SIG-M5 treated with dmso at 0.1 percent for 504 hours (cell line): Measurements from ENCODE around the gene CEP131.

Source experiments
- DNase-seq: peaks from one replicate; lab custom pipeline; 2025; ENCODE audit not compliant: unreplicated experiment; lab: John Stamatoyannopoulos, UW

The CEP131 gene

DNA sequence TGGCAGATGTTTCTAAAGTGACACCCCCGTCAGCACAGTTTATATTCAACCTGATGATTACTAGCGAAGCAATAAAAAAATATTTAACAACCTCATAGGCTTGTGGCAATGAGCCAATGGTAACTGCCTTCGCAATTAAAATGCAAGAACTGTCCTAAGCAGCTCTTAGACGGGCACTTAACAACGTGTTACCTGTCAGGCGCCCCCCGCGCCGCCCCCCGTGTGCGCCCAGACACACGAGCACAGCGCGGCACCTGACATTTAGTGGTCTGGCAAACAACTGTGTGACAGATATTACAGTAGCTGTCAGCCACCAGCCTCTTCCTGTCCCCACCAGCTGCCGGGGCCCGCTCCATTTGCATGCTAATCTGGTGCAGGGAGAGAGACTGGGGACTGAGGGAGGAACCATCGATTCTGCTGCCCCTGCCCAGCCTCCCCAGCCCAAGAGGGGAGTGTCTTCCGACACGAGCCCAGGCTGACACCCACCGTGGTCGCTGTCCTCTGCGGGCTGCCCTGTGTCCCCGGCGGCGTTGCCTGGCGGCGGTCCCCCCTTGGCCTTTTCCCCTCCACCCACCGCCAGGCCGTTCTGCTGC lies 29.0 kb upstream of the CEP131 start:
- no peak for DNase-seq

DNA sequence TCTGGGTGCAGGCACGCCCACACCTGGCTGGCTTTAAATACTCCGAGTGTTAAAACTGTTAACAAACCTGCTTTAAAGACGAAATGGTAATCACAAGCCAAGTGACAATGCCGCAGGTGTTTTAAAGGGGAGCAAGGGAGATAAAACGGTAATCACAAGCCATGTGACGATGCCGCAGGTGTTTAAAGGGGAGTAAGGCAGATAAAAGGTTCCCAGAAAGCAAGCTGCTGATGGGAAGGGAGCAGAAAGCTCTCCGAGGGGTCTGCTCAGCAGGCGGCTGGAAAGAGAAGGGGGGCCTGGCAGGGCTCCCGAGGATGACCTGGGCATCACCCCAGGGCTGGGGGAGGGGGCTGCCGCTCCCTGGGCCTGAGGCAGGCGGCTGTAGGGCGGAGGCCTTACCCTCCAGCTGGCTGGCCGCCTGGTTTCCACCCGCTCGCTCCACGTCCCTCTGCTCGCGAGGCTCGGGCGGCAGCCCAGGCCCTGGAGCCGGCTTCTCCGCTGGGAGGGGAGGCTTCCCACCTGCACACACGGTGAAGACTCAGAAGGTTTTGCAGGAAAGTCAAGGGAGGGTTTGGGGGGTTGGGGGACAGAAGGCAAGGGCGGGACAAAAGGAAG lies 28.4 kb upstream of the CEP131 start:
- DNase-seq: no peak

DNA sequence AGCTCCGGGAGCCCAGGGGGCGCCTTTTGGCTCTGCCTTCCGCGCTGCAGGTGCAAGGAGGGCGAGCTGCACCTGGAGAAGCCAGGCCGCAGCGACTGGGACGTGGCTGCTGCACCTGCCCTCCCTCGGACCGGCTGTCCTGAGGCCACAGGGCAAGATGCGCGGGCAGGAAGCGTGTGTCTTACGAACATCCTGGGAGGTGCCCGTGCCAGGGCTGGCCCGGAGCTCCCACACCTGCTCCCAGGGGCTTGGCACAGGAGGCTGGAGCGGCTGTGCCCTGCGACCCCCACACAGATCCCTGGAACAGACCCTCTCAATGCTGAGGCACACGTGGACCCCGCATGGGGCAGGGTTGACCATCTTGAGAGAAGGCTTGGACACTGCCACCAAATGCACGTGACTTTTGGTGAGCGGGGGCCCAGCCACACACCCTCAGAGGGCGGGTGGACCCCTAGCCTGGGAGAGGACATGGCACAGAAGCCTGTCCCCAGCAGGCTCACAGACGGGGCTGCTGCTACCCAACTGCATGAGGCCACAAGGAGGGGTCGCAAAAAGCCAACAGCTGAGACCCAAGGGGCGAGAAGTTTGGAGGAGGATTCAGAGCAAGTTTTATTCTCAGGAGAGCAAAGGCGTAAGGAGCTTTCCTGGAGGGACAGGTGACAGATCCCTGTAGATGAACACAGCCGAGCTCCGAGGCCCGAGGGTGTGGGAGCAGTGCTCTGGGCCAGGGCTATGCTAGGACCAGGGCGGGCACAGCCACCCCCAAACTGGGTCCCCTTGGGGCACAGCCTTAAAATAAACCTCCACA lies 27.7 kb upstream of the CEP131 start:
- DNase-seq: no peak

DNA sequence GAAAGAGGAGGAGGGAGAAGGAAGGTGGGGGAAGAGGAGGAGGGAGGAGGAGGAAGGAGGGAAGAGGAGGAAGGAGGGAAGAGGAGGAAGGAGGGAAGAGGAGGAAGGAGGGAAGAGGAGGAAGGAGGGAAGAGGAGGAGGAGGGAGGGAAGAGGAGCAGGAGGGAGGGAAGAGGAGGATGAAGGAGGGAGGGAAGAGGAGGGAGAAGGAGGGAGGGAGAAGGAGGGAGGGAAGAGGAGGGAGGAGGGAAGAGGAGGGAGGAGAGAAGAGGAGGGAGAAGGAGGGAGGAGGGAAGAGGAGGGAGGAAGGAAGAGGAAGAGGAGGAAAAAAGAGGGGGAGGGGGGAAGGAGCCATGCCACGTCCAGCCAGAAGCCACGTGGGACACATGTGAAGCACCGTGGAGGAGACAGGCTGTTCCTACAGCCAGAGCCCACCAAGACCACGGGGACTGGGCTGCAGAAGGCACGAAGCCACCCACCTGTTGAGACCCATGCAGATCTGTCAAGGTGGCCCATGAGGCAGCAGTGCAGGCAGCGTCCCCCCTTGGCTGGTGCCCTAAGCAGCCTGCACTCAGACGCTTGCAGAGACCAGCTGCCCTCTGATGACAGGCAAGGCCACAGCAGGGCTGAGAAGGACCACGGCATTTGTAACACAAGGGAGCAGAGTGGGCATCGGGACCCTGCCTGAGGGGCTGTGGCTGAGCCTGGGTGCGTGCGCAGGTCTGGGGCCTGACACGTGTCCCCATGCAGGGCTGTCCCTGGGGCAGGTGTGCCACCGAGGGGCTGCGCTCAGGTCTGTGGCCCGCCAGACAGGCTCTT lies 26.7 kb upstream of the CEP131 start:
- DNase-seq: no peak

DNA sequence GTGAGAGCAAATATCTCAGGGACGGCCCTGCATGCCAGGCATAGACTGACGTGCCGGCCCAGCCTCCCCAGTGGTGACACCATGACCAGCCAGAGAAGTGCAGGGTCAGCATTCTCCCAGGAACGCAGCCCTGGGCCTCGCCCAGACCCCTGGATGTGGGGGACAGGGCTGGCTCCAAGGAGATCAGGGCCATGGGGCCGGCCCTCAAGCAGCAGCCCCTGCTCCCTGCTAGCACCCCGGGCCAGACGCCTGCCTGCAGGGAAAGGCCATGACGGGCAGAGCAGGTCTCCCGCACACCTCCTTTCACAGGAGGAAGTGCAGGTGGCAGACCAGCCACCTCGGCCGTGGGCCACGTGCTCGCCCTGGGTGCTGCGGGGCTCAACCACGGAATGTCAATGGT lies 25.9 kb upstream of the CEP131 start:
- no peak for DNase-seq

DNA sequence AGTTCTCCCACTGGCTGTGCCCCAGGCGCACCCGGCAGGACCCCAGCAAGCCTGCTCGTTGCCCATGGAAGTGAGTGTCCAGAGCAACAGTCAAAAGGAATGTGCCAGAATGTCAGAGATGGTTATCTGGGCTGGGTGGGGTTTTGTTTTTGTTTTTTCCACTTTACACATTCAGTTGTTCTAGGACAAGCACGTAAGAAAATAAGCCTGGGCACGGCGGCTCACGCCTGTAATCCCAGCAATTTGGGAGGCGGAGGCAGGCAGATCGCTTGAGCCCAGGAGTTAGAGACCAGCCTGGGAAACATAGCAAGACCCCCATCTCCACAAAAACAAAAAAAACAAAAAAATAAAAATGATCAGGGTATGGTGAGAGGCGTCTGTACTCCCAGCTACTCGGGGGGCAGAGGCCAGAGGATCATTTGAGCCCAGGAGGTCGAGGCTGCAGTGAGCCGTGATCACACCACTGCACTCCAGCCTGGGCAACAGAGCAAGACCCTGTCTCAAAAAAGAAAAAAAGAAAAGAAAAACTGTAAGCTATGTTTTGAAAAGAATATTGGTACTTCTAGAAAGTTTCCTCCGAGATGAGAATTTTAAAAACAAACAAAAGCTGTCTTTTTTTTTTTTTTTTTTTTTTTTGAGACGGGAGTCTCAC lies 24.7 kb upstream of the CEP131 start:
- DNase-seq: no peak

DNA sequence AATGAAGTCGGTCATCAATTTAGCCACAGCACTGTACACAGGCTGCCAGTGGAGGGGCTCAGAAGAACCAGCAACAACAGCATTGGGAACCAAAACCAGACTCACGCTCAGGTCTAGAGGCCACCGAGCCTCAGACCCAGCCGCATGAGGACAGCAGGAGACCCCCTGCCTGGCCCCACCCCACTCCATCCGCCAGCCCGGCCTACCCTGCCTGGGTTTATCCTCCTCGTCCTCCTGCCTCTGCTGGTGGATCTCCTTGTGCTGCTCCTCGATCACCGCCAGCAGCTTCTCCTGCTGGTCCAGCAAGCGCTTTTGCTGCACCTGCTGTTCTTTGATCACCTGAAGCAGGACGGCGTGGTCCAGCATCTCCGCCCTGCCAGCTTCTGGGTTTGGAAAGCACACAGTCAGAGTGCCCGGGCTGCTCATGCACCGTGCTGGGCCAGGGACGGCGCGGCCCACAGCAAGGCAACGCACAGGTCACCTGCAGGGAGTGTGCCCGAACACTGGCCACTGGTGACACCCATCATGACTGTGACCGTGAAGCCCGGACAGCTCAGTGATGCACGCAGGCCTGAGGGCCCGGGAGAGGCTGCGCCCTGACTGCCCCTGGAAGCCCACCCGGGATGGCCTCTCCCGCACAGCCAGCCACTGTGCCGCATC lies 24.0 kb upstream of the CEP131 start:
- DNase-seq: no peak

DNA sequence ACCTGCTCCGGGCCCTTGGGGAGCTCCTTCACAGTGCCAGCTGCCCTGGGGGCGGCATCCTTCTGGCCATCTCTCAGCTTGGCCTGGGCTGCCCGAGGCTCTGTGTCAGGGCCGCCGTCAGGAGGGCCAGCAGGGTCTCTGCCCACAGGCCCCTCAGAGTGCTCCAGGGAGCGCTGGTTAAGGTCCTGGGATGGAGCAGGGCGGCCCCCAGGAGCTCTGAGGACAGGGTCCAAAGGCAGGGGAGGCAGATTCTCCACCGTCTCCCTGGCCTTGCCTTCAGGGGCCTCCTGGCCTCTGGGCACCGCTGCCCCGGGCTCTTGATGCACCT lies 23.5 kb upstream of the CEP131 start:
- DNase-seq: no peak

DNA sequence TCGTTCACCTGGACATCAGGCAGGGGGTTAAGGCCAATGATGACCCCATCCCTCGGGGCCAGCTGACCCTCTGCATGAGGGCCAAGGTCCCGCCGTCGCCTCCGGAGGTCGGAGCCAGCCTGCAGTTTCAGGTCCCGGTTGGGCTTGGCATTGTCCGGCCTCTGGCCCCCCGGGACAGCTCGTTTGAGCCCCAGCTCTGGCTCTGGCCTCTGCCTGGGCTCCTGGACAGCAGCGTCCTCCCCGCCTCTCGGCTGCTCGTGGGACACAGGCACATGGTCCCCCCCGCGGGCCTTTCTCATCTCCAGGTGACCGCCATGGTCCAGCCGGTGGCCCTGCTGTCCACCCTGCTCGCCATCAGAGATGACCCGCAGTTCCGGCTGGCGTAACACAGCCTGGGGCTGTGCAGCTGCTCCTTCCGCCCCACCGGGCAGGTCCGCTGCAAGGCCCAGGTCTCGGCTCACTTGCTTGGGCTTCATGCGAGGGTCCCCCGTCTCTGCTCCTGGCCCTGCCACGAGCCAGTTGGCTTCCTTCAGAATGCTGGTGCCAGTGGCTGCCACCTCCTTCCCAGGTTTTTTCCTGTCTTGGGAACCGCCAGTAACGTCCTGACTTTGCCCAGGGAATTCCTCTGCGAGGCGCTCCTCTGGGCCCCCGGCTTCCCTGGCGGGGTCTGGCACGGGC lies 23.0 kb upstream of the CEP131 start:
- no peak for DNase-seq

DNA sequence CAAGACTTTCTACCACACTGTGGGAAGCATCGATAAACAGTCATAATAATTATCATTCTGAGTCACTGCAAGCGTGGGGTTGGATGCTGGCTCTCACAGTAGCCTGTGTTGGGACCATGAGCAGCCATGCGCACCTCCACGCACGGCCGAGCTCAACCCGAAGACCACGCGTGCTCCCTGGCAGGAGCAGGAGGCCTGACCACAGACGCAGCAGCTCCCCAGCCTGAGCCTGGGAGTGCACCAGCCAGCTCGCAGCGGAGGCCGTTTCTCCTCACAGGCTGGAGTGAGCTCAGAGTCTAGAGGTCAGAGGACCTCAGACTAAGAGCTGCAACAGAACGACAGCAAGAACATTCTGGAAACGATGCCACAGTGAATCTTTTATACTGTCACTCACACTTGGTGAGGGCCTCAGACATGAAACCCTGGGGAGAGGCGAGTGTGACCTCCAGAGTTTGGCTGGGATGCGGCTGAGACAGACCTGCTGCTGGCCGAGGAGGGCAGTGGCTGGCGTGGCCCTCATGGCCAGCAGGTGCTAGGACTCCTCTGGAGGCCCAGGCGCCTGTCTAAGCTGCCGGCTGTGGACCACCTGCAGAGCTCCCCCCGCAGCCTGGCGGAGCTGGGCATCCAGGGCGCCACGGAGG lies 22.4 kb upstream of the CEP131 start:
- no peak for DNase-seq

DNA sequence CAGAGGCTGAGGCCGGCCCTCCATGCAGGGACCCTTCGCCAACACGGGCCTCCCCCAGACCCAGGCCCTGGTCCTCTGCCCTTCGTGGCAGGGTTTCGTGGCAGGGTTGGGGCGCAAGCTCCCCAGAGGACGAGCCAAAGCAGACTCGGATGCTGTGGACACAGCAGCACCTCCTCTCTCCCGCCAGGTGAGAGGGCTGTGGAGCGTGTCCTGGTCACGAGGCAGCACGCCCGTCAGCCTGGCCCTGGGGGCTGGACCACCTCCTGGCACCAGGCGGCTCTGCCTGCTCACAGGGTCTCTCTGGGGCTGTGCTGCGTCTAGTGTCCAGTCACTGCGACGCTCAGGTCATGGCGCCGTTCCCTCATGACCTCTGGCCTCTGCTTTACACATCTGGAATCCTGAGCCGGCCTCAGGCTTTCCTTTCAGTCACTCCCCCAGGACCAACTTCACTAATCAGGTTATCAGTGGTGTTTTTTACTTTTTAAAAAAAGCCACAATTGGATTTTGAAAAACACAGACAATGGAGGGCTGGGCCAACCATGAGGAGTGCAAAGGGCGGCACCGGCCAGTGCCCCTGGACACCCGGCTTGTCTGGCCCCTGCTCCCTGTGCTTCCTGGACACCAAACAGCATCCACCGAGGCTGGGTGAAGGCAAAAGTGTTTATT lies 21.7 kb upstream of the CEP131 start:
- DNase-seq: no peak

DNA sequence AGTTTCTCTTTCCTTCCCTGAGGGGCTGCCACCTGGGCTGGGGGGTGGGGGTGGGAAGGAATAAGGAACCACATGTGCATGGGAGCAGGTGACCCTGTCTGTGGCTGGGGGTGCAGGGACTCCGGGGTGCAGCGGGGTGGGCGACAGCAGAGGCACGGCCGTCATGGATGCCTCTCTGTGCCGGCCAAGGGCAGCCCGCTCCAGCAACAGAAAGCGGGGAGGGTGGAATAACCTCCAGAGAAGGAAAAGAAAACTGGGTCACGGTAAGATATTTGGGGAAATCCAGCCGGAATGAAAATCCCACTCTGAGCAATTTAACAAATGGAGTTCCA lies 20.5 kb upstream of the CEP131 start:
- no peak for DNase-seq

DNA sequence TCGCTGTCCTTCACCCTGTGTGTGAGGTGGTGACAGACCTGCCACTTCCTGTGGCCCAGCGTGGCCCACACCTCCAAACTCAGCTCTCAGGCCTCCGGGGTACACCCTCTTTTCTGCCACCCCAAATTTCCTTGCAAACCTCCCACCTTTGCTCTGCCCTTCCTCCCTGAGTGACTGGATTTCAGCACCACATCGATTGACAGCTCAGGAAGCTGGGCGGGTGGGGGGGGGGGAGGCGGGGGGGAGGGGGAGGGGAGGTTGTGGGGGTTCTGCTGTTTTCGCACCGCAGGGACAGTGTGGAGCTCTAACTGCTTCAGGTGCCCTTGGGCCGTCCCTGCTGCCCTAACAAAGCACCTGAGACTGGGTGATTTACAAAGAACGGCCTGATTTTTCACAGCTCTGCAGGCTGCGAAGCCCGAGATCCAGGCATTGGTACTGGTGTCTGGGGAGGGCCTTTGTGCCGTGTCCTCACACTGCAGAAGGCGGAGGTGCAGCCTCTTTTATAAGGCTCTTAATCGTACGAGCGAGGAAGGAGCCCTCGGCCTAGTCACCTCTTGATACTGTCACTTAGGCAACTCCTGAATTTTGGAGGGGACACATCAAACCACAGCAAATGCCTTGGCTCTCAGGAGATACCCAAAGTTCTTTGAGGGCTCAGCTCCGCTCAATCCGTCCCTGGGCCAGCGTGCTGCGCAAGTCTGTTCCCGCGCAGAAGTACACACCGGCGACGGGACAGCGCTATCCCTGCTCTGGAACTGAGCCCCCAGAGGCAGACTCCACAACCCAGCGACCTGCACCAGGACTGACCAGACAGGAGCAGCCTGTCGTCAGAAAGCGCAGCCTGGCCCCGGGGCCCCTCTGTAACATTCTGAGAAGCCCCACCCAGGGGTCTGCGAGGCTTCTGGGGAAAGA lies 19.9 kb upstream of the CEP131 start:
- no peak for DNase-seq

DNA sequence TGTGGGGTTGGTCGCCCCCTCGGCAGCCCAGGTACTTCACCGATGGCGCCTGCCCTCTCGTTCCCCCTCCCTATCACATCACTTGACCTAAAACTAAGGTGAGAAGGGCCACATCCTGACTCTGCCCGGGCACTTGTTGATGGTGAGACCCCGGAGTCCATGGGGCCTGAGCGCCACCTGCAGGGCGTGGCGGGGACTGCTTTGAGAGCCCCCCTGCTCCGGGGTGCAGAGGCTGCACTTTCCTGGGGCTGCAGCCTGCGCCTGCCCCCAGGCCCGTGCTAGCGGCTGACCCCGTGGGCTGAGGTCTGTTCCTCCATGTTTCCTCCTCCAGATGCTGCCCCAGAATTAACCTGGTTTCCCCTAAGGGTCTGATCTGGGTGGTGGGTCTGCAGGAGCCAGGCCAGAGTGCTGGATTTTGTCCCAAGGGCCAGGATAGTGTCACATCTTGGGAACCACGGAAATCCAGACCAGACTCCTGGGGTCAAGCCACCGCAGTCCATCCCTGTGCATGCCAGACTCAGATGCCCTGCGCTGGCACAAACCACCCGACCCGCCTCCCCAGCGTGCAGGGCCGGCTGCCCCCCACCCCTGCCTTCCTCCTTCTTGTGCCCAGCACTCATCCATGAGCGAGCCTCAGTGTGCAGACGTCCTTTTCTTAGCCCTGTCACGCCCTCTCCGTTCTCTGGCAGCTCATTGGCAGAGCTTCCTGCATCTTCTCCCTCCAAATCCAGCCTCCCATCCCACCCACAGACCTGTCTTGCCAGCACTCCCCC lies 19.1 kb upstream of the CEP131 start:
- DNase-seq: peak; percentile 28

DNA sequence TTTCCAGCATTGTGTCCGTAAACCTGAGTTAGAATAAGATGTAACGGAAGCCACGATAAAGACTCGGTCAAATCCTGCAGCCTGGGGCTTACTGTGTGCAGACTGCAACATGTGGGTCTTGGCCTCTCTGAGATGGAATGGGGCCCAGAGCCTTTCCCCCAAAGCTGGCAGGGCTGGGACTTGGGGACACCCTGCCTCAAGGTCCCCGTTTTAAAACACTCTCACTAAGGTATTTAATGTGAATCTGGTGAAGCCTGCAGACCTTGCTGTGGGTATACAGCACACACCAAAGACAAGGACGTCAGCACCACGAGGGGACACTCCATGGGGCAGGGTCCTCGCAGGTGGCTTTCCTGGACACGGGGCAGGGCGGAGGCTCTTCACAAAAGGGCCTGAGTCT lies 18.4 kb upstream of the CEP131 start:
- no peak for DNase-seq

DNA sequence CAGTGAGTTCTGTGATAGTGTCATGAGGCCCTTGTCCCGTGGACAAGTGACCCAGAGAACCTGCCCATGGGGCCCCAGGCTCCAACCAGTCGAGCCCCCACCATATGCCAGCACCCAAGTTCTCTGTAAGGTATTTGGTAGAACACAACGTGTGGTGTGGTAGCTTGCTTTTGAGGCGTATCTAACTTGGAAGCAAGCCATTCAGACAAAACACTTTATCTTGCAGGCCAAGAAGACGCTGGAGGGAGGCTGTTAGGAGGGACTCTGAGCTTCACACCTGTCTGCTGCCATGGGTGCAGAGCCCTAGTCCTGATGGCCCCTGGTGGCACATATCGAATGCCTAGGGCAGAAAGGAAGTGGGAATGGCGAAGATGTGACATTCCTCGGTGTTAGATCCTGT lies 18.0 kb upstream of the CEP131 start:
- no peak for DNase-seq

DNA sequence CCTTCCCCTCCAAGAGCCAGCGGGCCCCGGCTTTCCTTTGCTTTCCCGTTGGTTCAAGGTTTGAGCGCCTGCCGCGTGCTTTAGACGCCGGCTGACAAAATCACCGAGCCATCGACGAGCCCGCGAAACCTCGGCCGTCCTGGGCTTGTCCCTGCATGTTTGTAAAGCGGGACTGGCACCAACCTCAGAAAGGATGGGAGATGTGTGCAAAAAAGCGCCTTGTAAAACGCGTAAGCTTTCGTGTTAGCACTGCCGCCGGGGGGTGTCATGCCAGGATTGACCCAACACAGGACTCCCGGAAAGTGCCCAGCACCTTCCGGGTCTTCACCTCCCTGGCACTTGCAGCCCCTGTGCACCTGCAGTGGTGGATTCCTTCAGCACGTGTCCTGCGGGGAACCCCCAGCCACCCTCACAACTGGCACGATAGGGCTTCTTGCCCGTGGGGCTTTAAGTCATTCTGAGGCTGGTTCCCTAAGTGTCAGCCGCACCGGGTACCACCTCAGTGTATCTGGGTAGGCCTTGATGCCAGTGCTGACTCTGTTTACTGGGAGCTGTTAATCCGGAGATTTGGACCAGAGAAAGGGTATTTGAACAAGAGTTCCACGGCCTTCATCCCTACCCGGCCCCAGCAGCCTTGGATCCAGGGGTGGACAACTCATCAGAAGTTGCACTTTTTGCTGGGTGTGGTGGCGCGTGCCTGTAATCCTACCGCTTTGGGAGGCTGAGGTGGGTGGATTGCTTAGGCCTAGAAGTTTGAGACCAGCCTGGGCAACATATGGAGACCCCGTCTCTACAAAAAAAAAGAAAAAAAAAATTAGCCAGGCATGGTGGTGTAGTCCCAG lies 17.2 kb upstream of the CEP131 start:
- no peak for DNase-seq
